Measurements from ENCODE around the gene KCP.
A peak's percentile ranks its signal among the peaks of the same experiment; 100 is the strongest.

KCP gene

GRCh38 chr7:128920913-128921582 lies 10.5 kb upstream of the KCP start:
- Histone ChIP-seq H3K36me3 (replicated peaks; ENCODE audit: insufficient read depth, low read length) (no peaks in the 10 kb centered on the region), H3K27ac (ENCODE audit: low read length) (no peak overlapping the region), H4K20me1 (ENCODE audit: insufficient read depth, low read length) (no peaks in the 10 kb centered on the region), H3F3A (ENCODE audit: insufficient read depth, low read length) (no peaks in the 10 kb centered on the region), H3K27me3 (replicated peaks; ENCODE audit: insufficient read depth, low read length) (no peaks in the 10 kb centered on the region), H3K9ac (ENCODE audit: low read length) (no peak overlapping the region), H3K9me3 (replicated peaks; ENCODE audit: insufficient read depth, low read length) (no peaks in the 10 kb centered on the region), H3K79me2 (ENCODE audit: low read length) (no peaks in the 10 kb centered on the region), H3K9me2 (replicated peaks; ENCODE audit: insufficient read depth, low read length) (no peaks in the 10 kb centered on the region), H3K4me2 (ENCODE audit: low read depth, low read length) (no peak overlapping the region), H2AFZ (ENCODE audit: low read length) (no peak overlapping the region), H3K4me1 (ENCODE audit: low read length) (peaks cover 11% of the 10 kb centered on the region), H3K4me3 (ENCODE audit: low read length) (no peak overlapping the region)
- DNase-seq, result no peak
- TF ChIP-seq EZH2phosphoT487 (IDR thresholded peaks at IDR 0.05; ENCODE audit: low read length) (no peak), EZH2 (optimal IDR thresholded peaks at IDR 0.05; ENCODE audit: low read depth, low read length) (no peak)
- TF ChIP-seq, protein P1, sequence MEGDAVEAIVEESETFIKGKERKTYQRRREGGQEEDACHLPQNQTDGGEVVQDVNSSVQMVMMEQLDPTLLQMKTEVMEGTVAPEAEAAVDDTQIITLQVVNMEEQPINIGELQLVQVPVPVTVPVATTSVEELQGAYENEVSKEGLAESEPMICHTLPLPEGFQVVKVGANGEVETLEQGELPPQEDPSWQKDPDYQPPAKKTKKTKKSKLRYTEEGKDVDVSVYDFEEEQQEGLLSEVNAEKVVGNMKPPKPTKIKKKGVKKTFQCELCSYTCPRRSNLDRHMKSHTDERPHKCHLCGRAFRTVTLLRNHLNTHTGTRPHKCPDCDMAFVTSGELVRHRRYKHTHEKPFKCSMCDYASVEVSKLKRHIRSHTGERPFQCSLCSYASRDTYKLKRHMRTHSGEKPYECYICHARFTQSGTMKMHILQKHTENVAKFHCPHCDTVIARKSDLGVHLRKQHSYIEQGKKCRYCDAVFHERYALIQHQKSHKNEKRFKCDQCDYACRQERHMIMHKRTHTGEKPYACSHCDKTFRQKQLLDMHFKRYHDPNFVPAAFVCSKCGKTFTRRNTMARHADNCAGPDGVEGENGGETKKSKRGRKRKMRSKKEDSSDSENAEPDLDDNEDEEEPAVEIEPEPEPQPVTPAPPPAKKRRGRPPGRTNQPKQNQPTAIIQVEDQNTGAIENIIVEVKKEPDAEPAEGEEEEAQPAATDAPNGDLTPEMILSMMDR (IDR thresholded peaks at IDR 0.05; ENCODE audit: low read length), result no peak

DNA sequence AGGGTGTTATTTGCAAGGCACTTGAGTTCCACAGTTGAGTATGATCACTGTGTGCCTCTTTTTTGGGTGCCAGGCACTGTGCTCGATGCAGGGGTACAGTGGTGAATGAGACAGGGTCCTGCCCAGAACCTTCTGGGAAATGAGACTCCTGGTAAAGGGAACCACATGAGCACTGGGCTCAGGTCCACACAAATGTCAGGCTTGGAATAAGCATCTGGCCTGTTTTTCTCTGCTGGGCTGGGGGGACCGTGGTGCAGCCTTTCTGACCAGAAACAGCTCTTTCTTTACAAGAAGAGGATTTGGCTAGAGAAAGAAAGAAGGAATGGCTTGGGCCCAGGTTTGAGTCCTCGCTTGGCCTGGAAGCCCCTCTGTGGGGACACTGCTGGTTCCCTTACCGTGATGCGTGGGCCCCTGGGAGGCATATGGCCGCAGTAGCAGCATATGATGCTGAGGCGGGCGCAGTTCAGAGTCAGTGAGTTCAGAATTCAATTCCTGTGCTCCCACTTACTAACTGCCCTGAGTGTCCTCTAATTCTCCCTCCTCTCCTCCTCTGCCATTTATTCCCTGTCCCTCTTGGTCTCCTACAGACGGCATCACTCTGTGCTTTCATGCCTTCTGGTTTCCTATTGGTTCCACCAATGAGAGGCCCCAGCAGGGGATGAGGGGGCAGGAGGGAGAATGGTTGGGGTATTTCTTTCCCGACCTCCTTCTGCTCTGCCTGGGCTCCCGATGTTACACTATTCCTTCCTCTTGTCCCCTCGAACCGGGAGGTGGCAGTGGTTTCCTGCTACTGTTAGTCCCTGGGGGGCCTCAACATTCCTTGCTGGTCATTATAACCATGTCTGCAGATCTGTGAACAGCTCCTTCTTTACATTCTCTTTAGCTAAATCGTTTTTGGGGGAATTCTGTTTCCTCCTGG lies 9.6 kb upstream of the KCP start:
- H3K4me2 ChIP-seq (ENCODE audit: low read depth, low read length), result no peak overlapping the region

DNA sequence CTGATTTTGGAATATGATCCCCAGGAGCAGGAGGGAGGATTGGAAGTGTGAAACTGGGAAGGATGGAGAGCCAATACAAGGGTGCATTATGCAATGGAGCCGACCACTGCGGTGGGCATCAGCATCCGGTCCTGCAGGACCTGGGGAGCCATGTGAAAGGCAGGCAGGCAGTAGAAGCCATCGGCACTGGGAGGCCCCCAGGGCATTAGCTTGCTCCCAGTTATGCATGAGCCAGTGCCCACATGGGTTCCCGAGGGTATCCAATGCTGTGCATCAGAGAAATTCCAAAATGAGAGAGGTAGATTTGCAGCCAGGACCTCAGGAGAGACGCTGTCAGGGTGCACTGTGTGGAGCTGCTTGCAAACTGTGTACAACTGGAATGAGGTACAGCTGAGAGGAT lies 8.7 kb upstream of the KCP start:
- Histone ChIP-seq H2AFZ (ENCODE audit: low read length) (peak overlapping the region; percentile 47), H3K4me3 (ENCODE audit: low read length) (no peak overlapping the region), H3K36me3 (replicated peaks; ENCODE audit: insufficient read depth, low read length) (no peaks in the 10 kb centered on the region), H3K9me3 (replicated peaks; ENCODE audit: insufficient read depth, low read length) (no peaks in the 10 kb centered on the region), H3K79me2 (ENCODE audit: low read length) (no peaks in the 10 kb centered on the region), H3K27ac (ENCODE audit: low read length) (no peak overlapping the region), H3F3A (ENCODE audit: insufficient read depth, low read length) (no peaks in the 10 kb centered on the region), H3K27me3 (replicated peaks; ENCODE audit: insufficient read depth, low read length) (peaks cover 6% of the 10 kb centered on the region), H3K9ac (ENCODE audit: low read length) (no peak overlapping the region), H3K4me1 (ENCODE audit: low read length) (peaks cover 11% of the 10 kb centered on the region), H4K20me1 (ENCODE audit: insufficient read depth, low read length) (no peaks in the 10 kb centered on the region), H3K4me2 (ENCODE audit: low read depth, low read length) (peak overlapping the region; percentile 15; the same call in 1 of the 2 replicates), H3K9me2 (replicated peaks; ENCODE audit: insufficient read depth, low read length) (no peaks in the 10 kb centered on the region)
- peak; percentile 41 for DNase-seq
- TF ChIP-seq, protein P1 (IDR thresholded peaks at IDR 0.05; ENCODE audit: low read length), result no peak
- TF ChIP-seq EZH2phosphoT487 (IDR thresholded peaks at IDR 0.05; ENCODE audit: low read length), result no peak
- TF ChIP-seq EZH2 (optimal IDR thresholded peaks at IDR 0.05; ENCODE audit: low read depth, low read length), result no peak

More for the DNA sequence above, 9.6 kb upstream of the KCP start:
- peaks cover 11% of the 10 kb centered on the region for H3K4me1 ChIP-seq (ENCODE audit: low read length)
- no peaks in the 10 kb centered on the region for H3K79me2 ChIP-seq (ENCODE audit: low read length)
- H3K27ac ChIP-seq (ENCODE audit: low read length), result no peak overlapping the region
- no peak overlapping the region for H3K4me3 ChIP-seq (ENCODE audit: low read length)
- H3F3A ChIP-seq (ENCODE audit: insufficient read depth, low read length), result no peaks in the 10 kb centered on the region
- no peaks in the 10 kb centered on the region for H3K27me3 ChIP-seq (replicated peaks; ENCODE audit: insufficient read depth, low read length)
- no peaks in the 10 kb centered on the region for H3K9me3 ChIP-seq (replicated peaks; ENCODE audit: insufficient read depth, low read length)
- no peaks in the 10 kb centered on the region for H3K36me3 ChIP-seq (replicated peaks; ENCODE audit: insufficient read depth, low read length)
- H3K9ac ChIP-seq (ENCODE audit: low read length), result no peak overlapping the region
- no peak for TF ChIP-seq EZH2phosphoT487 (IDR thresholded peaks at IDR 0.05; ENCODE audit: low read length)
- TF ChIP-seq EZH2 (optimal IDR thresholded peaks at IDR 0.05; ENCODE audit: low read depth, low read length), result no peak
- TF ChIP-seq, protein P1 (IDR thresholded peaks at IDR 0.05; ENCODE audit: low read length), result no peak
- H3K9me2 ChIP-seq (replicated peaks; ENCODE audit: insufficient read depth, low read length), result no peaks in the 10 kb centered on the region
- DNase-seq, result no peak
- H2AFZ ChIP-seq (ENCODE audit: low read length), result peak overlapping the region; percentile 32
- no peaks in the 10 kb centered on the region for H4K20me1 ChIP-seq (ENCODE audit: insufficient read depth, low read length)

All from MM.1S (cell line).